ENCODE measurements around the gene POU3F3.

The POU3F3 gene

DNA sequence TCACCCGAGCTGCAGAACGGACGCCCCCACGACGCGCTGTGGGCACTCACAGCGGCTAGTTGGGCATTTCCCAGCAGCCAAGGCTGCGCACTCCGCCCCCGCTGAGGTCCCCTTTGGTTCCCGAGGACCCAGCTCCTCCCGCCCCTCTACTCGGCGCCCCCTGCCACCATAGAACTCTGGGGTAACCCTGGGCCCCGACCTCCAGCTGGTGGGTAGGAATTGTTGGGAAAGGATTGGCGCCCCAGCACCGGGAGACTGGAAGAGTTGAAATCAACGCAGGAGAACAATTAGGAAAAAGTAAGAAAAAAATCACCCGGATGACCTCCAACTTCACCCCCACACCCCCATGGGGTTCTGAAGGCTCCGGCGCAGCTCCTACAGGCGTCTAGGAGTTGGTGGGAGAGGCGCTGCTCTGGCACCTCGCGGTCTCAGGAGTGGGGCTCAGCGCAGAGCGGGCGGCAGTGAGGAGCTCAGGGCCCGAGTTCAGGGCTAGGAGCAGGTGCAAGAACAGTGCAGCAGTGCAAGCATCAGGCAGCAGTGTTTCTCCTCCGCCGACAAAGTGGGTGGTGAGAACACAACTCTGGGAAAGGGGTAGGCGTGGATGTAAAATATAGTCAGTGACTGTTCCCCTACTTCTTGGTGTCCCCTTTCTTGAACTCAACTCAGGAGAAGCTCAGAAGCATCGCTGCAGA lies 14.0 kb downstream of the POU3F3 start:
- Histone ChIP-seq H3K36me3 (ENCODE audit: insufficient read depth, low read length) (peaks cover 18% of the 10 kb centered on the region), H3K27me3 (ENCODE audit: insufficient read depth, low read length) (no peaks in the 10 kb centered on the region), H3K4me3 (ENCODE audit: low read length) (no peak overlapping the region), H2AFZ (ENCODE audit: low read depth, low read length) (no peak overlapping the region), H3K9me3 (ENCODE audit: low read length) (no peaks in the 10 kb centered on the region), H3K4me1 (ENCODE audit: insufficient read depth, low read length) (peaks cover 49% of the 10 kb centered on the region)

DNA sequence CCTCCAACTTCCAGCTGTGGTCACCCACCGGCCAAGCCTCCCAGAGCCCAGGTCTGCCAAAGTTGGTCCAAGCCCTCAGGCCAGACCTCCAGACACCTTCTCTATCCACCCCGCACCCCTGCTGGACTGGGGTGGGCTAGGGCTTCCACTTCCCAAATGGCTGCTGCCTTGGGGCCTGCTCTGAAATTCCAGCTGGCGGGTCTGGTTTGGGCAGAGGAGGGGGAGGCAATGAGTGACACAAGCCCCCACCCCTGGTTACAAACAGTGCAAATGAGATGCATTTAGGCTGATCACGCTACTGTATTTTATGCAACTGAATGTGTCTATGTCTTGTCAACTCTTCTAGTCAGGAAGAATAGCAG lies 14.6 kb downstream of the POU3F3 start:
- Histone ChIP-seq H3K4me1 (ENCODE audit: insufficient read depth, low read length) (peaks cover 44% of the 10 kb centered on the region), H3K27me3 (ENCODE audit: insufficient read depth, low read length) (no peaks in the 10 kb centered on the region), H3K36me3 (ENCODE audit: insufficient read depth, low read length) (peaks cover 18% of the 10 kb centered on the region), H3K4me3 (ENCODE audit: low read length) (no peak overlapping the region), H3K9me3 (ENCODE audit: low read length) (no peaks in the 10 kb centered on the region), H2AFZ (ENCODE audit: low read depth, low read length) (no peak overlapping the region)

DNA sequence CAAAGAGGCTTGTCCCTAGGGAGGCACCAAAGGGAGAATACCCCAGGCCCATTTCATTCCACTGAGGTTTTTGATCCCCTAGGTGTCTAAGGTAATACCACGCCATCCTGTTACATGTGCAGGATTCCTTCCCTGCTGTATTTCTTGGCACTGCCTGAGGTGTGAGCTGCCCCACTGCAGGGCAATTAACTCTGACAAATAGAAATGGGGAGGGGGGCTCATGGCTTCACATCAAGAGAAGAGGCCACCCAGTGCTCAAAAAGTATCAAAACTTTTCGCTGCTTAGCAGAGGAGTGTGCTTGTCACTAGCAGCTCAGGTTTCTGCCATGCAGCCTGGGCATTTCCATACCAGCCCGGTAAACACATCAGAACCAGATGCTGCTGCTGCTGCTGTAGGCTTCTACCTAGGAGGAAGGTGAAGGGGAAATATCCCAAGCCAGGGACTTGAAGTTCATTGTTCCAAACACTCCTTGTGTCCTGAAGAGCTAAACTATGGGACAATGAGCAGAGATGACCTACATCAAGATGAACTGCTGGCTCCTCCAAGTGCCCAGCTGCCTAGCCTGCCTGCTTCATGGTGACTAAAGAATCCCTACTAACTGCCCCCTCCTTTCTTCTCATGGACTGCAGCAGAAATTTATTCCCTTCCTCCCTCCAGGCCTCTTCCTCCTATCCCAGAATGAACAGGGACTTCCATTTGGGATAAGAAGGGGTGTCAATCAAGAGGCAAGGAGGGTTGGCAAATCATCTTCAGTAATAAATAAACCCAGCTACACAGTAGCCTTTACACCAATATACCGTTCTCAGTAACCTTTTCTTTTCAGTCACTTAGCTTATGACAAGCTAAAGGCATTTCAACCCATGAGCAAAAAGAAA lies 16.4 kb downstream of the POU3F3 start:
- Histone ChIP-seq H3K36me3 (ENCODE audit: insufficient read depth, low read length) (peaks cover 18% of the 10 kb centered on the region), H3K4me3 (ENCODE audit: low read length) (peak overlapping the region; percentile 83), H3K27me3 (ENCODE audit: insufficient read depth, low read length) (no peaks in the 10 kb centered on the region), H2AFZ (ENCODE audit: low read depth, low read length) (no peak overlapping the region), H3K4me1 (ENCODE audit: insufficient read depth, low read length) (peaks cover 26% of the 10 kb centered on the region), H3K9me3 (ENCODE audit: low read length) (no peaks in the 10 kb centered on the region)

DNA sequence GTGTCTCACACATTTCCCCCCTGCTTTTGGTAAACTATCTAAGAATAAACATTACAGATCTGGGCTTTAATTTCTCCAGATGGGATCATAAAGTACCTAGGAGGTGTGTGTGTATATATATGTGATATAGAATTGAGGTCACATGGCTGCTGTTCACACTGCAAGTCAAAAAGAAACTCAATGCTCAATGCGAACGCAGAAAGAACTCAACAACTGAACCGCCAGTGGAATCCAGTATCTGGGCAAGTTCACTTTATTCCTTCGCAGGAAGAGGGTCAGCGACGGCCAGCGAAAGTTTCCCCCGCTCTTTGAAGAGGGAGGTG lies 17.7 kb downstream of the POU3F3 start:
- H3K36me3 ChIP-seq (ENCODE audit: insufficient read depth, low read length), result peaks cover 10% of the 10 kb centered on the region
- peaks cover 22% of the 10 kb centered on the region for H3K4me1 ChIP-seq (ENCODE audit: insufficient read depth, low read length)
- H2AFZ ChIP-seq (ENCODE audit: low read depth, low read length), result no peak overlapping the region
- no peaks in the 10 kb centered on the region for H3K9me3 ChIP-seq (ENCODE audit: low read length)
- peak overlapping the region; percentile 83 for H3K4me3 ChIP-seq (ENCODE audit: low read length)
- no peaks in the 10 kb centered on the region for H3K27me3 ChIP-seq (ENCODE audit: insufficient read depth, low read length)

DNA sequence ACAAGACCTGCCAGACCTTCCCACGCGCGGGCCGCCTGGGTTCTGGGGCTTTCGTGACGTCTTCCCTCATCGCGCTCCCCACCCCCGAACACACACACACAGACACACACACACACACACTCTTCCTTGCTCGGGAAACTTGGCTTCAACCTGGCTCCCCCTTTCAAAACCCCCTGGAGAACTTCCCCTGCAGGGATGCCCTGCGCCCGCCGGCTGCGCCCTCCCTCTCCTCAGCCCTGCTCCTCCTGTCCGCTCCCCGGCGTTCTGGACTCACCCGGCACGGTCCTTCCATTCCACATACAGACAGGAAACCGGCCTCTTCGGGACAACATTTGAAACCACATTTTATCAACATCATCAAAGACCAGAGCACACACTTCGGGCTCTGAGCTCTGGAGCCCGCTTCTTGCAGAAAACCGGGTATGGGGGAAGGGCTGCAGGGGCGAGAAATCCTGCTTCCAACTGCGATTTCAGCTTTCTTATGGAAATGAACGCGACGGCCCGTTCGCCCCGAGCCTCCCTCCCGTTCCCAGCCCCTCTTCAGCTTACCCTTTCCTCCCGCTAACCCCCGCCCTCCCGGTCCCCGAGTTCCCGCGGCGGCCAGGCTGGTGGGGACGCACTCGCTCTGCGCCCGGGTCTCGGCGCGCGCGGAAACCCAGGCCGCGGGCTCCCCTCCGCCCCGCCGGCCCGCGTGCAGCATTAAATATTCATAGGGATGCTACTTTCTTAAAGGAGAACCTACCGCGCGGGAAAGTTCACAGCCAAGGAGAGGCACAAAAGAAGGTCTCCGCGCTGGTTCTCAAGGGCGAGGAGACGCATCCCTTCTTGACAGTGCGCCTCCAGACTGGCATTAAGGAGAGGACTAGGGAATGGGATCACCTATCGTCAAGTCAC lies 18.3 kb downstream of the POU3F3 start:
- Histone ChIP-seq H2AFZ (ENCODE audit: low read depth, low read length) (peak overlapping the region; percentile 57), H3K4me1 (ENCODE audit: insufficient read depth, low read length) (peaks cover 22% of the 10 kb centered on the region), H3K9me3 (ENCODE audit: low read length) (no peaks in the 10 kb centered on the region), H3K36me3 (ENCODE audit: insufficient read depth, low read length) (peaks cover 5% of the 10 kb centered on the region), H3K27me3 (ENCODE audit: insufficient read depth, low read length) (no peaks in the 10 kb centered on the region), H3K4me3 (ENCODE audit: low read length) (peak overlapping the region; percentile 83)

DNA sequence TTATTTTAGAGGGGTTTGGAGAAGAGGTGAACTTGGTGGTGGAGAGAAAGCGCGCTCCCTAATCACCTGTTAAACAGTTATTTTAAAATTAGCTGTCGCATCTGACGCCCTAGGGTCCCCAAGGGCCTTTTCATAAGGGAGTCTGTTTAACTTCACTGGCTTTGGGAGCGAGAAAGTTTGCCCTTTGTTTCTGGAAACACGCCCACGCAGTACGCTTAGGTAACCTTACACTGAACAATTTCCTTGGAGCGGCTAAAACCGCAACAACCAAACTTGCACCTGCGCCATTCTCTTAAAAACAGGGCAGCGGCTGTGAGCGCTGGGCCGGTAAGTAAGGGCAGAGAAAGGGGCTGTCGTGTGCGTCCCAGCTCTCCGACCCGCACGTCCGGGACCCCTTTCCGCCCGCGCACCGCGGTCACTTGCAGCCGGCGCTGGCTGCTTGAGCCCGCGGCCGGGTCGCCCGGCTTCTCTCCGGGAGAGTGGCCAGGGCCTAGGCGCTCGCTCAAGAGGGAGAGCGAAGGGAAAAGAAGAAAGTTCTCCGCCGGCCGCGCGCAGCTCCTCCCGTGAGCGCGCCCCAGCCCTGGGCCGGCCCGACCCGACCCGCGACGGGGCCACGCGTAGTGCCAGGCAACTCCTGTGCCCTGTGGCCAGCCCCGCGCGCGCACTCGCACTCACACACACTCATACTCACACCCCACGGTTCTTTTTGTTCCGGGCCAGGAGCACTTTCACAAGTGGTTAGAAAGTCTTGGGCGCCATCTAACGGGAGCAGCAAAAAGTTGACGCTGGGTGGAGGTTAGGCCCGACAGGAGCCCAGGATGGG lies 19.2 kb downstream of the POU3F3 start:
- Histone ChIP-seq H3K9me3 (ENCODE audit: low read length) (no peaks in the 10 kb centered on the region), H3K36me3 (ENCODE audit: insufficient read depth, low read length) (peaks cover 1% of the 10 kb centered on the region), H3K27me3 (ENCODE audit: insufficient read depth, low read length) (no peaks in the 10 kb centered on the region), H3K4me1 (ENCODE audit: insufficient read depth, low read length) (peaks cover 22% of the 10 kb centered on the region), H2AFZ (ENCODE audit: low read depth, low read length) (peak overlapping the region; percentile 57), H3K4me3 (ENCODE audit: low read length) (peak overlapping the region; percentile 83)

DNA sequence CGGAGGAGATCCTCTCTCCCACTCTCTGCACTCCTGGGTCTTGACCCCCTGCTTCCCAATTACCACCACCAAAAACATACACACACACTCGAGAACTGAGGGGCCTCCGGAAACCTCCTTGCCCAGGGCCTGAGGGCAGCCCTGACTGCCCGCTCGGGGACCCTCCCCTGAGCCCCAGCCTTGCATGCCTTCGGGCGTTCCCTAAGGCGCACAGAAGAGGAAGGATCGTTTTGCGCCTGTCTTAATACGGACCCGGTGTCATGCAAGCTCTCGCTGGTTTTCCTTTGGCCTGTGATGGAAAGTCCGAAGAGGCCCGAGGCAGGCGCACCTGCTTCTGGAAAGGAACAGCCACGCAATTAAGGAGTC lies 19.8 kb downstream of the POU3F3 start:
- no peaks in the 10 kb centered on the region for H3K36me3 ChIP-seq (ENCODE audit: insufficient read depth, low read length)
- H2AFZ ChIP-seq (ENCODE audit: low read depth, low read length), result no peak overlapping the region
- H3K27me3 ChIP-seq (ENCODE audit: insufficient read depth, low read length), result no peaks in the 10 kb centered on the region
- H3K4me1 ChIP-seq (ENCODE audit: insufficient read depth, low read length), result peaks cover 22% of the 10 kb centered on the region
- no peaks in the 10 kb centered on the region for H3K9me3 ChIP-seq (ENCODE audit: low read length)
- H3K4me3 ChIP-seq (ENCODE audit: low read length), result peak overlapping the region; percentile 83

DNA sequence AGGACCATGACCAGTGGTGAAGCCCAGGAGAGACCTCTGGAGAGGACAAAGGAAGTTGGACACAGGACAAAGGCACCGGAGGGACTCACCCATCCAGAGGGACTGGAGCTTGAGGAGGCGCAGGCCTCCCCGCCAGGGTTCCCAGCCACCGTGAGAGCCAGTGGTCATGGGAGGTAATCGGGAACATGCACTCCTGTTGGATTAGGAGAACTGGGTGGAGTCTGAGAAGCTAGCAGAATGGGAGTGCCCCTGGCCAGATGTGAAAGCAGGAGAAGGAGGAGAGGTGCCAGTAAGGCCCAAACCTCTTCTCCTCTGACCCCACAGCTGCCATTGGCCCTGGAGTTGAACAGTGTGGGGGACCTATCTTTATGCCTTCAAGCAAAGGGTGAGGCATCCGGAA lies 20.3 kb downstream of the POU3F3 start:
- Histone ChIP-seq H3K9me3 (ENCODE audit: low read length) (no peaks in the 10 kb centered on the region), H3K36me3 (ENCODE audit: insufficient read depth, low read length) (no peaks in the 10 kb centered on the region), H2AFZ (ENCODE audit: low read depth, low read length) (no peak overlapping the region), H3K4me3 (ENCODE audit: low read length) (no peak overlapping the region), H3K4me1 (ENCODE audit: insufficient read depth, low read length) (peaks cover 21% of the 10 kb centered on the region), H3K27me3 (ENCODE audit: insufficient read depth, low read length) (no peaks in the 10 kb centered on the region)

DNA sequence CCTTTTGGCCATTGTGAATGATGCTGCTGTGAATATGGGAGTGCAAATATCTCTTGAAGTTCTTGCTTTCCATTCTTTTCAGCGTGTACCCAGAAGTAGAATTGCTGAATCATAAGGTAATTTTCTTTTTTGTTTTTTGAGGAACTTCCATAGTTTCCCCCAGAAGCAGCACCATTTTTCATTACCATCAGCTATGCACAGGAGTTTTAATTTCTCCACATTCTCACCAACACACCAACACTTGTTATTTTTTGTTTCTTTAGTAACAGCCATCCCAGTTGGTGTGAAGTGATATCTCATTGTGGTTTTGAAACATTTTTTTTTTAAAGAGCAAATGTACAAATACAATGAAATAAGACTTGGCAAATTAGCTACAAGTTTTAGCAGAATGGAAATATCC lies 21.3 kb downstream of the POU3F3 start:
- H3K27me3 ChIP-seq (ENCODE audit: insufficient read depth, low read length), result no peaks in the 10 kb centered on the region

DNA sequence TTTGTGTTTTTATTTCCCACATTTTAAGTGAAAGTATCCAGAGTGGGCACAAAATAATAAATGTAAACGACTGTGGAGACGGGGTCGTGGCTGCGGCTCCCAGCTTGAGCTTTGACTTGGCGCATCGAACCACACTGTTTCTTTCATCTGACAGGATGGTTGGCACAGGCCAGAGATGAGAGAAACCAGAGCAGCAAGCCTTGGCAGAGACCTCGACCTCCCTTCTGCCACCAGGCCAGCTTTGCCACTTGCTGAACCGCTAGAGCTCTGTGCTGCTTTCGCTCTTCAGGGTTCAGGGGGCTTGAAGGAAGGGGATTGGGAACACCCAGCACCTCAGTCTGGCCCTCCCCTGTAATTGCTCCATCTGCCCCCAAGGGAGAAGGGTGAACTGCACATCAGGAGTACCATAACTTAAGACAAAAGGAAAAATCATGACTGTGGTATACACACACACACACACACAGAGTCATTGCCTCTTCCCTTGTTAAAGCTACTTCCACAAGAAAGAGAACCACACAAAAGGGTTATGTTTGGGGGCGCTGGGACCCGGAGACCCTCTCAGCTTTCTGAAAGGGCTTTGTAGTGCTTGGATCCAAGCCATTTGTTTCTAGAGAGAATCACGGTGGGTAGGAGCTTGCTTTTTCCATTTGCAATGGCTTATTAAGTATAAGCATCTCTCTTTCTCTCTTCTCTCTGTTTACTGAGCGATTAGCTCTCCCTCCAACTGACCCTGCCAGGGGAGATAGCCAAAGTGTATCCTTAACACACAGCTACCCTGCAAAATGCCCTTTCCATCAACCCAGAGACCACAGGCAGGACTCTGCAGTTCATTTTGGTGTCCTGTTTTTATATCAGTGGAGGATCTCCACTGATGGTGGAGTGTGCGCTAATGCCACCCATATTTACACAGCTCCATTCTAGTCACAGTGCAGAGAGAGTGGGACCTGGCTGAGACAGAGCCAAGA lies 23.0 kb downstream of the POU3F3 start:
- peaks cover 3% of the 10 kb centered on the region for H3K4me1 ChIP-seq (ENCODE audit: insufficient read depth, low read length)
- no peaks in the 10 kb centered on the region for H3K36me3 ChIP-seq (ENCODE audit: insufficient read depth, low read length)
- H3K4me3 ChIP-seq (ENCODE audit: low read length), result no peak overlapping the region
- H3K9me3 ChIP-seq (ENCODE audit: low read length), result no peaks in the 10 kb centered on the region
- H2AFZ ChIP-seq (ENCODE audit: low read depth, low read length), result no peak overlapping the region
- no peaks in the 10 kb centered on the region for H3K27me3 ChIP-seq (ENCODE audit: insufficient read depth, low read length)

More for the DNA sequence above, 21.3 kb downstream of the POU3F3 start:
- H3K4me3 ChIP-seq (ENCODE audit: low read length), result no peak overlapping the region
- no peaks in the 10 kb centered on the region for H3K9me3 ChIP-seq (ENCODE audit: low read length)
- peaks cover 14% of the 10 kb centered on the region for H3K4me1 ChIP-seq (ENCODE audit: insufficient read depth, low read length)
- H2AFZ ChIP-seq (ENCODE audit: low read depth, low read length), result no peak overlapping the region
- no peaks in the 10 kb centered on the region for H3K36me3 ChIP-seq (ENCODE audit: insufficient read depth, low read length)

DNA sequence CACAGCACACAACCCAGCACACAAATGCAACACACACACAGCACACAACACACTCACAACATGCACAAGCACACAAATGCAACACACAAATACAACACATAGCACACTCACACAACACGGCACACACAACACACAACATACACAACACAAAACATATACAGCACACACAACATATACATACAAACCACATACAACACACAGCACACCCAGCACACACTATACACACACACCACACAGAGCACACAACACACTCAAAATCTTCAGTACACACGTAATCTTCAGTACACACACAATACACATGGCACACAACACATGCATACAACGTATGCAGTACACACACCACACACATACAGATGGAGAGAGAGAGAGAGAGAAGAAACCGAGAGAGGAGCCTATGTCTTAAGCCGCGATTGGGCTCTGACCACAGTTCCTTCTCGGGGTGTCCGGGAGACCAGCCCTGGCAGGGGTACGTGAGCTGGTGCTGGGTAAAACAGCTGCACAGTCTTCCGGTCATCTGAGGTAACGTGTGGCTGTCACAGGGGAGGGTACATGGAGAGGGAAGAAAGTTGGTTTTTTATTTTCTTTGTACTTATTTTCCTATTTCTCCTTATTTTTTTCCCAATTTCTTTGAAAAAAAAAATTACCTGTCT lies 25.1 kb downstream of the POU3F3 start:
- no peaks in the 10 kb centered on the region for H3K27me3 ChIP-seq (ENCODE audit: insufficient read depth, low read length)
- no peak overlapping the region for H2AFZ ChIP-seq (ENCODE audit: low read depth, low read length)
- no peaks in the 10 kb centered on the region for H3K36me3 ChIP-seq (ENCODE audit: insufficient read depth, low read length)
- H3K4me3 ChIP-seq (ENCODE audit: low read length), result no peak overlapping the region
- H3K4me1 ChIP-seq (ENCODE audit: insufficient read depth, low read length), result peaks cover 5% of the 10 kb centered on the region
- no peaks in the 10 kb centered on the region for H3K9me3 ChIP-seq (ENCODE audit: low read length)
